ENCODE data around the gene ZNF175. TPM values are rescaled to one million over a fixed set of nuclear protein-coding genes. Genes with fewer than 3 reads are reported as not detected.

Gene ZNF175
- total and polyA plus RNA-seq, 11 donors = 2.5 to 13.7 (median 6.4) TPM

DNA sequence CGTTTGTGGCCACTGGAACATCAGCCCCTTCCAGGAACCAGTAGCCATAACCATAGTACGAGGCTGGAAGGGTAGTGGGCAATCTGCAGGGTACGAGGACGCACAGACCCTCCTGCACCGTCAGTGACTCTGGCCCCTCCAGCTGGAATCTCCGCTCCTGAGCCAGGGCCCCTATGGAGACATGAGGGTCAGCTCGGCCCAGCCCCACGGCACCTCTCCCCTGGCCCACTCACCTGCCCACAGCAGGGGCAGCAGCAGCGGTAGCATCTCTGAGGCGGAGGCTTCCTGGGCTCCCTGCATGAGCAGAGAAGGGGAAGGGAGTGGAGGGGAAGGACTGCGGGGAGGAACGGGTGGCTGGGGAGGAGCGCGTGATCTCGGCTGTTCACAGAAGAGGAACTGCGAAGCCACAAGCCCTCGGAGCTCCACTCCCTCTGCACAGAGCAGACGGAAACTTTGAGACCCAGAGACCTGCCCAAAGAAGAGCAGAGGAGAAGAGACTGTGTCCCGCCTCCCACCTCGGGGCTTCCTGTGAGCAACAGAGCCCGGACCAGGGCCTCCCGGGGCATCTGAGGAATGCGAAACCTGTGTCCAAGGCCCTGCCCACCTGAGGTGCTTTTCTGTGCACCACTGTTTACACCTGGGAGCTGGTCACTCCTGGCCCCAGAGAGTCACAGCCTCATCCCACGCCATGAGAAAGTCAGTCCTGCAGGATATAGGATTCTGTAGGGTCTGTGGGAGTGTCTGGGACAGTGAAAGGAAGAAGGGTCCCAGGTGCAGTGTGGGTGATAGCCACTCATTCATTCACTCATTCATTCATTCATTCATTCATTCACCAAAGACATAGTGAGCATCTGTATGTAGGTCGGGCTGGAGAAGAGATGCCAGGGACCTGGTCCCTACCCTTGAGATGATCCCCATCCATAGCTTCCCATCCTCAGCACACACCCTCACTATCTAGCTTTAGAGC, 39.5 kb upstream of the ZNF175 start, which contains the start of gene SIGLEC6:
TSS of gene SIGLEC6 (minus strand) at position 322 of the 967 bp plus-strand sequence. CDS start at position 300, 22 bp downstream.
- peak; percentile 37 to 84 (median 62) for ATAC-seq
- 27 to 40% (median 36%) methylated on average over 19 to 25 of the region's 25 CpGs for WGBS, 4 donors
- Histone ChIP-seq H3K4me3 (no peak within 1 kb of the TSS), H3K27me3 (peaks cover 0 to 32% (median 5%) of the 10 kb centered on the region in 9 donors), H3K4me1 (no peaks in the 10 kb centered on the region), H3K36me3 (no peaks in the 10 kb centered on the region), H3K9me3 (peaks cover 0 to 11% (median 0%) of the 10 kb centered on the region in 12 donors), H3K27ac (no peak within 1 kb of the TSS)
- peak; percentile 45 to 72 (median 59) for DNase-seq
- intact Hi-C loops (cut with DNase I) = loop anchor here in 1 of 10 donors (10.0 kb wide), 1 partner anchor 103 kb away; the partner anchor contains the start of gene SIGLEC5
- TF ChIP-seq, protein P1, sequence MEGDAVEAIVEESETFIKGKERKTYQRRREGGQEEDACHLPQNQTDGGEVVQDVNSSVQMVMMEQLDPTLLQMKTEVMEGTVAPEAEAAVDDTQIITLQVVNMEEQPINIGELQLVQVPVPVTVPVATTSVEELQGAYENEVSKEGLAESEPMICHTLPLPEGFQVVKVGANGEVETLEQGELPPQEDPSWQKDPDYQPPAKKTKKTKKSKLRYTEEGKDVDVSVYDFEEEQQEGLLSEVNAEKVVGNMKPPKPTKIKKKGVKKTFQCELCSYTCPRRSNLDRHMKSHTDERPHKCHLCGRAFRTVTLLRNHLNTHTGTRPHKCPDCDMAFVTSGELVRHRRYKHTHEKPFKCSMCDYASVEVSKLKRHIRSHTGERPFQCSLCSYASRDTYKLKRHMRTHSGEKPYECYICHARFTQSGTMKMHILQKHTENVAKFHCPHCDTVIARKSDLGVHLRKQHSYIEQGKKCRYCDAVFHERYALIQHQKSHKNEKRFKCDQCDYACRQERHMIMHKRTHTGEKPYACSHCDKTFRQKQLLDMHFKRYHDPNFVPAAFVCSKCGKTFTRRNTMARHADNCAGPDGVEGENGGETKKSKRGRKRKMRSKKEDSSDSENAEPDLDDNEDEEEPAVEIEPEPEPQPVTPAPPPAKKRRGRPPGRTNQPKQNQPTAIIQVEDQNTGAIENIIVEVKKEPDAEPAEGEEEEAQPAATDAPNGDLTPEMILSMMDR (IDR thresholded peaks at IDR 0.05) = no peak
- TF ChIP-seq POLR2A (IDR thresholded peaks at IDR 0.05) = no peak

DNA sequence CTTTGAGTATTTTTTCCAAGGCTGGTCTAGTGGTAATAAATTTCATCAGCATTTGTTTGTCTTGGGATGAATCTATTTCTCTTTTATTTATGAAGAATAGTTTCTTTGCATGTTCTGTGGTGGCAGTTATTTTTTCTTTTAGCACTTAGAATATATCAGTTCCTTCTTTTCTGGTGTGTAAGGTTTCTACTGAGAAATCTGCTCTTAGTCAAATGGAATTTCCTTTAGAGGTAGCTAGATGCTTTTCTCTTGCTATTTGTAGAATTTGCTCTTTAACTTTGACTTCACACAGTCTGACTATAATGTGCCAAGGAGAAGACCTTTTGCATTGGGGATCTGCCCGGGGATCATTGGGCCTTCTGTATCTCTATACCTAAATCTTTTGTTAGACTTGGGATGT, 35.5 kb upstream of the ZNF175 start:
- no peak for ATAC-seq
- no peak for DNase-seq
- Histone ChIP-seq H3K4me3 (no peak overlapping the region), H3K27ac (no peak overlapping the region), H3K9me3 (peaks cover 0 to 11% (median 0%) of the 10 kb centered on the region in 12 donors), H3K36me3 (no peaks in the 10 kb centered on the region), H3K27me3 (peaks cover 0 to 35% (median 13%) of the 10 kb centered on the region in 9 donors), H3K4me1 (no peaks in the 10 kb centered on the region)
- TF ChIP-seq POLR2A (IDR thresholded peaks at IDR 0.05) = no peak
- TF ChIP-seq, protein P1 (IDR thresholded peaks at IDR 0.05) = no peak
- intact Hi-C loops (cut with DNase I) = loop anchor here in 1 of 10 donors (10.0 kb wide), 1 partner anchor 99 kb away; the partner anchor contains the start of gene SIGLEC5
- 73 to 84% (median 79%) methylated on average over 1 of the region's 1 CpG for WGBS, 4 donors

DNA sequence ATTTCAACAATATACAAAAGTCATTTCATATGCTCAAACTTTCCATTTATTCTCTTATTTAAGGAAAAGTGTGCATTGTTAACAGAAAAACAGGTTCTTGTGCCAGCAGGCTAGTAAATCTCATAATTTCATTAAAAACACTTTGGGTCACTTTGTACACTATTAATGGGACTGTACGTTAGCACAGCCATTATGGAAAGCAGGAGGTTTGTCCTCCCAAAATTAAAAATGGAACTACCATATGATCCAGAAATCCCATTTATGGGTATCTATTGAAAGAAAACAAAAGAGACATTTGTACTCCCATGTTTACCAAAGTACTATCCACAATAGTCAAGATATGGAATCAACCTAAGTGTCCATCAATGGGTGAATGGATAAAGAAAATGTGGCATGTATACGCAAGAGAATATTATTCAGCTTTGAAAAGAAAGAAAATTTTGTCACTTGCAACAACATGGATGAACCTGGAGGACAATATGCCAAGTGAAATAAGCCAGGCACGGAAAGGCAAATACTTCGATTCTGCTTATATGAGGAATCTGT, 31.2 kb upstream of the ZNF175 start:
- DNase-seq = no peak
- intact Hi-C loops (cut with DNase I) = loop anchor here in 1 of 10 donors (10.0 kb wide), 1 partner anchor 95 kb away; the partner anchor contains the start of gene SIGLEC5
- H3K9me3 ChIP-seq = peaks cover 0 to 11% (median 0%) of the 10 kb centered on the region in 12 donors
- TF ChIP-seq, protein P1 (IDR thresholded peaks at IDR 0.05) = no peak
- H3K4me3 ChIP-seq = no peak overlapping the region
- WGBS, 4 donors = 75 to 87% (median 84%) methylated on average over 4 of the region's 4 CpGs
- H3K4me1 ChIP-seq = no peaks in the 10 kb centered on the region
- no peaks in the 10 kb centered on the region for H3K36me3 ChIP-seq
- no peak for ATAC-seq
- H3K27me3 ChIP-seq = peaks cover 0 to 47% (median 11%) of the 10 kb centered on the region in 9 donors
- no peak overlapping the region for H3K27ac ChIP-seq

Measured in heart left ventricle (tissue), 16 donors.